ENCODE data around the gene ASB15.

DNA sequence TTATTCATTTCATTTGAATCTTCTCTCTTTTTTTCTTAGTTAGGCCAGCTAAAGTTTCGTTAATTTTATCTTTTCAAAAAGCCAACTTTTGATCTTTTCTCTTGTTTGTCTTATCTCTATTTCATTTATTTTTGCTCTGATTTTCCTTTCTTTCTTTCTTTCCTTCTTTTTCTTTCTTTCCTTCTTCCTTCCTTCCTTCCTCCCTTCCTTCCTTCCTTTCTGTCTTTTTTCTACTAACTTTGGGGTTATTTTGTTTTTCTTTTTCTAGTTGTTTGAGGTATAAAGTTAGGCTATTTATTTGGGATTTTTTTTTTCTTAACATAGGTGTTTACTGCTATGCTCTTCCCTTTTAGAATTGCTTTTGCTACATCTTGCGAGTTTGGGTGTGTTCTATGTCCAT, 13.2 kb upstream of the ASB15 start:
- TF ChIP-seq POLR2AphosphoS5 (IDR thresholded peaks at IDR 0.05; ENCODE audit: low read depth, low read length), result no peak
- TF ChIP-seq TAF1 (IDR thresholded peaks at IDR 0.05; ENCODE audit: borderline replicate concordance, insufficient read depth, low read length), result no peak

All from PFSK-1 (cell line).